ENCODE data around the gene CORO2B. TPM values are rescaled to one million over a fixed set of nuclear protein-coding genes. Genes with fewer than 3 reads are reported as not detected.
A peak's percentile ranks its signal among the peaks of the same experiment; 100 is the strongest.

The CORO2B gene
- total and polyA plus RNA-seq, 8 donors, result 3.0 to 27.7 (median 21.0) TPM

DNA sequence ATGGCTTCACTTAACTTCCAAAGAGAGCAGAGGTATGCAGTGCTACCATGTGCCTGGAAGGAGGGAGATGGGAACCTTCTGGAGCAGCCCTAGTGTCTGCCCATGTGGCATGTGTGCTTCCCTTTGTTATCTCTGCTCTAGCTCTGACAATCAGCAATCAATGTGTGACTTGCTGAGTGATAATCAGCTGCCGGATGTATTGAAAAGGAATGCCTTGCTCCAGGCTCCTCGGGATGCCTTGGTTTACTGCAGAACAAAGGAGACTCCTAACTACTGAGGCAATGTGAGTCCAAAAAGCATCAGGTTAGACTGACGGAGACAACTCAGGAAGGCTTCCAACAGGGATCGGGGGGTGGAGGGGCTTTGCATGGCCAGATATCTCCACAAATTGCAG lies 36.0 kb upstream of the CORO2B start:
- Histone ChIP-seq H3K36me3 (no peaks in the 10 kb centered on the region), H3K27ac (no peak overlapping the region), H3K4me1 (peaks cover 3% of the 10 kb centered on the region in 2 donors), H3K9me3 (no peaks in the 10 kb centered on the region), H3K27me3 (no peaks in the 10 kb centered on the region), H3K4me3 (no peak overlapping the region)
- no peak for ATAC-seq
- no peak for DNase-seq
- intact Hi-C loops (cut with DNase I), result no loop called here
- TF ChIP-seq, protein P1, sequence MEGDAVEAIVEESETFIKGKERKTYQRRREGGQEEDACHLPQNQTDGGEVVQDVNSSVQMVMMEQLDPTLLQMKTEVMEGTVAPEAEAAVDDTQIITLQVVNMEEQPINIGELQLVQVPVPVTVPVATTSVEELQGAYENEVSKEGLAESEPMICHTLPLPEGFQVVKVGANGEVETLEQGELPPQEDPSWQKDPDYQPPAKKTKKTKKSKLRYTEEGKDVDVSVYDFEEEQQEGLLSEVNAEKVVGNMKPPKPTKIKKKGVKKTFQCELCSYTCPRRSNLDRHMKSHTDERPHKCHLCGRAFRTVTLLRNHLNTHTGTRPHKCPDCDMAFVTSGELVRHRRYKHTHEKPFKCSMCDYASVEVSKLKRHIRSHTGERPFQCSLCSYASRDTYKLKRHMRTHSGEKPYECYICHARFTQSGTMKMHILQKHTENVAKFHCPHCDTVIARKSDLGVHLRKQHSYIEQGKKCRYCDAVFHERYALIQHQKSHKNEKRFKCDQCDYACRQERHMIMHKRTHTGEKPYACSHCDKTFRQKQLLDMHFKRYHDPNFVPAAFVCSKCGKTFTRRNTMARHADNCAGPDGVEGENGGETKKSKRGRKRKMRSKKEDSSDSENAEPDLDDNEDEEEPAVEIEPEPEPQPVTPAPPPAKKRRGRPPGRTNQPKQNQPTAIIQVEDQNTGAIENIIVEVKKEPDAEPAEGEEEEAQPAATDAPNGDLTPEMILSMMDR (IDR thresholded peaks at IDR 0.05), result no peak

DNA sequence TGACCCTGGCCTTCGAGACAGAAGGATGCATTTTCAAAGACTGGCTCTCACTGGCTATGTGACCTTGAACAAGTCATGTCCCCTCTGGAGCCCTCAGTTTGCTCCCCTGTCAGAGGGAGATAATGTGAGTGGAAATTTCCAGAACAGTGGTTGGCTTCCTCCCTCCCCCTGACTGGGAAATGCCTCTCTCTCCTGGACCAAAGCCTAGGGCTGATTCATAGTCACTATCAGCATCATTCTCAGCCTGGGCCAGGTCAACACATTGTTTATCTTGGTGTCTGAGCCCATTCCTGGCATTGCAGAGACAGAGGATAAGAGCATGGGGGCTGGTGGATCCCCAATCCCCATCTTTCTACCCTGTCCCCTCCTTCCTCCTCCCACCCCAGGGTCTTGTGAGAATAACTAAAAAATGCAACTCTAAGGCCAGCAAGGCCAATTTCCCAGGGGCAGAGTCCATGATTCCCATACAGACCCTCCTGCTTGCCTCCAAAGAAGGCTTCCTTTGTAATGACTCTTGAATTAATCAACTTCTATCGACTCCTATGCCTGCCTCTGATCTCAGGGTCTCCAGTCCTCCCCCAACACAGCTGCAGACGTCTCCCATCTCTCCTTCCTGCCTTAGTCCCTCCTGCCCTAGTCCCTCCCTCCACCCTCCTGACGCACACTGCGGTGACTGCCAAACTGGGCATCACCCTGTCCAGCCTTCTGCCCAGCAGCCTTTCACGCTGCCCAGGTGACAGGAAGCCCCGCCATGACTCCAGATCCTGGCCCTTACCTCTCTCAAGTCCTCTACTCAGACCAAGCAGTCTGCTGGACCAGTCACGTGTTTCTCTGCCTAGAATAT lies 35.4 kb upstream of the CORO2B start:
- no peak overlapping the region for H3K4me3 ChIP-seq
- H3K9me3 ChIP-seq, result no peaks in the 10 kb centered on the region
- DNase-seq (peak in 3 of 4 donors; percentile 19 to 56 (median 44)), ATAC-seq (peak; percentile 84)
- TF ChIP-seq, protein P1 (IDR thresholded peaks at IDR 0.05), result no peak
- H3K27me3 ChIP-seq, result no peaks in the 10 kb centered on the region
- intact Hi-C loops (cut with DNase I), result no loop called here
- H3K4me1 ChIP-seq, result peaks cover 3% of the 10 kb centered on the region in 2 donors
- no peaks in the 10 kb centered on the region for H3K36me3 ChIP-seq
- H3K27ac ChIP-seq, result no peak overlapping the region

DNA sequence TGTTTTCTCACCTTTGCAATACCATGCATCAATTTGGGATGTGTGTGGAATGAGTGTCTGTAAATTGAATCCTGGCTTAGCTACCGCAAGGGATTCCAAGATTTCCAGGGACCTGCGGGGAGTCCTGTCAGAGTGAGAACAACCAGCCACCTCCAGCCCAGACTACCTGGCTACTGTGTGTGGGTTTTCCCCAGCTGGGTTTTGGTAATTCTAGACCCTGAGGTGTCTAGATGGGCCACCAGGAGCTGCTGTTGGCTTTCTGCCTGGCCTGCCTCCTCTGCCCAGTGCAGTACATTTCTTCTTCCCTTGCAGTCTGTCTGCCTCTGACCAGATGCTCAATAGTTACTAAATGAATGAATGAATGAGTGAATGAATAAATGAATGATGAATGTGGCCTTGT lies 32.5 kb upstream of the CORO2B start:
- TF ChIP-seq, protein P1 (IDR thresholded peaks at IDR 0.05), result no peak
- Histone ChIP-seq H3K36me3 (no peaks in the 10 kb centered on the region), H3K27ac (no peak overlapping the region), H3K4me3 (no peak overlapping the region), H3K9me3 (no peaks in the 10 kb centered on the region), H3K27me3 (peaks cover 0 to 10% of the 10 kb centered on the region in 2 donors), H3K4me1 (peaks cover 3% of the 10 kb centered on the region in 2 donors)
- intact Hi-C loops (cut with DNase I), result no loop called here
- DNase-seq (no peak), ATAC-seq (no peak)

DNA sequence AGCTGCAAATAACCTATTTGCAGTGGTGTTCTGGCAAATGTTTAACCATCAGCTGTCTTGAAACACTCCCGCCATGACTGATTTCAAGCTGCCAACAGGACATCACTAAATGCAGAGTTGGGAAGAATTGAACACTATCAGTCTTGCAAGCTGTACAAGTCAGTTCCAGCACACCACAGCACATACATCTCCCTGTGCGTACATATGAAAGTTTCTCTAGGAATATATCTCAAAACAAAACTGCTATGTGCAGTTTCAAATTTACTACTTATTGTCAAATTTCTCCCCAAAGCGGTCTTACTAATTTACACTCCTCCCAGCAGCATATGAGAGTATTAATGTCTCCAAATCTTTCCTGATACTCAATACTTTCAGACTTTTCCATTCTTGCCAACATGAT lies 30.4 kb upstream of the CORO2B start:
- Histone ChIP-seq H3K27me3 (peaks cover 0 to 10% of the 10 kb centered on the region in 2 donors), H3K4me3 (no peak overlapping the region), H3K4me1 (peaks cover 0 to 2% of the 10 kb centered on the region in 2 donors), H3K9me3 (no peaks in the 10 kb centered on the region), H3K27ac (no peak overlapping the region), H3K36me3 (no peaks in the 10 kb centered on the region)
- TF ChIP-seq, protein P1 (IDR thresholded peaks at IDR 0.05), result no peak
- no peak for DNase-seq
- no peak for ATAC-seq
- intact Hi-C loops (cut with DNase I), result no loop called here

DNA sequence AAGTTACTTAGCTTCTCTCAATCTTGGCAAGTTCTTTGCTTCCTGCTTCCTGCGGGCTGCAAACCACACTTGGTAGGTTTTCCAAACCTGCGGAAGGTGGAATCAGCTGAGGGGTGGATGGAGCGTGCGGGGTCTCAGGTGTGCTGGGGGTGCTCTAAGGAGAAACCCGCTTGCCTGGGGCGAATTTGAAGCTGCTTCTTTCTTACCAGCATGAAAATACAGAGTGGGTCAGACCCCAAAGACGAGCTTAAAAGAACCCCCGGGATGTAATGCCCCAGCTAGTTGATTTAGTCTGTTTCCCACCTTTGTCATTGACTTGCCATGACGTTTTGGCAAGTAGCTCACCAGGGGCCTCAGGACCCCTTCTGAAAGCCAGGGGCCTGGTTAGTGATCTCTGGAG lies 28.8 kb upstream of the CORO2B start:
- no peaks in the 10 kb centered on the region for H3K4me1 ChIP-seq
- intact Hi-C loops (cut with DNase I), result loop anchor here (5.0 to 10.0 kb wide), 2 partner anchors 105 to 327 kb away; no protein-coding TSS in a partner anchor
- no peaks in the 10 kb centered on the region for H3K36me3 ChIP-seq
- TF ChIP-seq, protein P1 (IDR thresholded peaks at IDR 0.05), result no peak
- H3K9me3 ChIP-seq, result no peaks in the 10 kb centered on the region
- no peak overlapping the region for H3K4me3 ChIP-seq
- ATAC-seq (no peak), DNase-seq (no peak)
- H3K27me3 ChIP-seq, result peaks cover 0 to 10% of the 10 kb centered on the region in 2 donors
- H3K27ac ChIP-seq, result no peak overlapping the region
